Measurements from ENCODE around the gene SYT13. TPM values are rescaled to one million over a fixed set of nuclear protein-coding genes. Genes with fewer than 3 reads are reported as not detected.

SYT13 gene
- total RNA-seq, 1 experiment from 2014 or later, result 4.3 TPM

DNA sequence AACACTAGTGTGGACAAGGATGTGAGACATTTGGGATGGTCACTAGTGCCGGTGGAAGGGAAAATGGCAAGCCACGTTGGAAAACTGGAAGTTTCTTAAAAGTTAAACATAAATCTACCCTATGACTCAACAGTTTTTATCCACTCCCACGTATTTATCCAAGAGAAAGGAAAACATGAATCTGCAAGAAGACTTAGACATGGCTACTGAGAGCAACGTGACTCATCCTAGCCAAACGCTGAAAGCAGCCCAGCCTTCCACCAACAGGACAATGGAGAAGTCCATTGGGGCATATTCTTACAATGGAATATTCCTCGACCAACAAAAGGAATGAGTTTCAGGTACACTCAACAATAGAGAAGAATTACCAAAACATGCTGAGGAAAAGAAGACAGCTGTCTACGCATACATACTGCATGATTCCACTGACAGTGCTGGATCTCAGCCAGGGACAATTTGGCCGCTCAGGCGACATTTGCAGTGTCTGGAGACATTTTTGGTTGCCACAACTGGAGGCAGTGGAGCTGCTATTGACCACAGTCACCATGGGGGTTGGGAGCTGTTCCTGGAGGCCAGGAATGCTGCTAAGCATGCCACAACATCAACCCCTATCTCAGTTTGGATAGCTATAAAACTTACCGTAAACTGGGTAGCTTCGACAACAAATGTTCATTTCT lies 21.2 kb downstream of the SYT13 start:
- Histone ChIP-seq H2AFZ (ENCODE audit: low read length) (no peak overlapping the region), H3K4me2 (ENCODE audit: insufficient read depth, insufficient read length, low read length) (no peak overlapping the region)
- H3K27ac Mint-ChIP-seq, result no peak overlapping the region

More for the DNA sequence above, 21.2 kb downstream of the SYT13 start:
- H3K27me3 Mint-ChIP-seq (ENCODE audit: low read depth), result peaks cover 23% of the 10 kb centered on the region
- Histone ChIP-seq H2AK5ac (ENCODE audit: insufficient read length, low read length) (no peak overlapping the region), H3K4ac (ENCODE audit: low read depth, low read length) (no peak overlapping the region), H3K79me2 (ENCODE audit: insufficient read depth, low read length) (no peaks in the 10 kb centered on the region), H3K56ac (ENCODE audit: insufficient read length, low read depth, low read length) (no peak overlapping the region), H3K9me3 (ENCODE audit: control insufficient read depth, low read depth, low read length) (no peaks in the 10 kb centered on the region), H3K79me1 (ENCODE audit: insufficient read depth, low read depth, low read length, poor library complexity, severe bottlenecking) (no peaks in the 10 kb centered on the region), H3K27me3 (ENCODE audit: insufficient read depth, low read length) (no peaks in the 10 kb centered on the region), H3K14ac (ENCODE audit: insufficient read depth, low read length) (no peak overlapping the region), H4K91ac (ENCODE audit: insufficient read length, low read depth, low read length) (no peak overlapping the region), H2BK120ac (ENCODE audit: low read depth, low read length, poor library complexity, severe bottlenecking) (no peak overlapping the region), H3K27ac (ENCODE audit: insufficient read length, low read depth, low read length) (no peak overlapping the region), H3K18ac (ENCODE audit: insufficient read length, low read depth, low read length) (no peak overlapping the region), H3T11ph (ENCODE audit: low read length) (no peak overlapping the region), H2BK20ac (ENCODE audit: low read depth, low read length, poor library complexity, severe bottlenecking) (no peak overlapping the region), H3K23me2 (ENCODE audit: insufficient read length, low read depth, low read length, poor library complexity, severe bottlenecking) (no peaks in the 10 kb centered on the region), H3K23ac (ENCODE audit: insufficient read length, low read depth, low read length) (no peak overlapping the region), H3K4me1 (ENCODE audit: insufficient read depth, low read length) (no peaks in the 10 kb centered on the region), H4K20me1 (ENCODE audit: control insufficient read depth, insufficient read depth, insufficient read length) (no peaks in the 10 kb centered on the region), H3K9ac (ENCODE audit: extremely low read depth, insufficient read length, low read length) (no peak overlapping the region), H2BK12ac (ENCODE audit: insufficient read length, low read depth, low read length) (no peak overlapping the region), H2BK15ac (ENCODE audit: low read depth, low read length) (no peak overlapping the region), H4K5ac (ENCODE audit: insufficient read length, low read depth, low read length) (no peak overlapping the region), H4K8ac (replicated peaks; ENCODE audit: insufficient read length, low read depth, low read length) (no peak overlapping the region), H2BK5ac (ENCODE audit: insufficient read length, low read length) (no peak overlapping the region)
- H3K4me3 Mint-ChIP-seq, result no peak overlapping the region
- no peak for DNase-seq
- TF ChIP-seq, protein P1, sequence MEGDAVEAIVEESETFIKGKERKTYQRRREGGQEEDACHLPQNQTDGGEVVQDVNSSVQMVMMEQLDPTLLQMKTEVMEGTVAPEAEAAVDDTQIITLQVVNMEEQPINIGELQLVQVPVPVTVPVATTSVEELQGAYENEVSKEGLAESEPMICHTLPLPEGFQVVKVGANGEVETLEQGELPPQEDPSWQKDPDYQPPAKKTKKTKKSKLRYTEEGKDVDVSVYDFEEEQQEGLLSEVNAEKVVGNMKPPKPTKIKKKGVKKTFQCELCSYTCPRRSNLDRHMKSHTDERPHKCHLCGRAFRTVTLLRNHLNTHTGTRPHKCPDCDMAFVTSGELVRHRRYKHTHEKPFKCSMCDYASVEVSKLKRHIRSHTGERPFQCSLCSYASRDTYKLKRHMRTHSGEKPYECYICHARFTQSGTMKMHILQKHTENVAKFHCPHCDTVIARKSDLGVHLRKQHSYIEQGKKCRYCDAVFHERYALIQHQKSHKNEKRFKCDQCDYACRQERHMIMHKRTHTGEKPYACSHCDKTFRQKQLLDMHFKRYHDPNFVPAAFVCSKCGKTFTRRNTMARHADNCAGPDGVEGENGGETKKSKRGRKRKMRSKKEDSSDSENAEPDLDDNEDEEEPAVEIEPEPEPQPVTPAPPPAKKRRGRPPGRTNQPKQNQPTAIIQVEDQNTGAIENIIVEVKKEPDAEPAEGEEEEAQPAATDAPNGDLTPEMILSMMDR (conservative IDR thresholded peaks at IDR 0.05), result no peak
- peaks cover 6 to 10% of the 10 kb centered on the region in 2 experiments for H3K4me1 Mint-ChIP-seq
- no peaks in the 10 kb centered on the region for H3K9me3 Mint-ChIP-seq
- H3K36me3 Mint-ChIP-seq (ENCODE audit: insufficient read depth in 1 of 3, low read depth in 3 of 3), result no peaks in the 10 kb centered on the region
- WGBS (ENCODE audit: extremely low coverage, insufficient read length, low lambda C conversion rate), result no CpG with 5 or more reads among the region's 11 CpGs
